ENCODE results near the gene CERS5. TPM values are rescaled to one million over a fixed set of nuclear protein-coding genes. Genes with fewer than 3 reads are reported as not detected.
"Not testable (repeated sequence)": the region's sequence is repeated elsewhere in the genome, so short reads cannot be mapped to it uniquely, and the experiment has no call there.

The CERS5 gene
- total RNA-seq, 1 donor from 2014 or later = 6.5 TPM

DNA sequence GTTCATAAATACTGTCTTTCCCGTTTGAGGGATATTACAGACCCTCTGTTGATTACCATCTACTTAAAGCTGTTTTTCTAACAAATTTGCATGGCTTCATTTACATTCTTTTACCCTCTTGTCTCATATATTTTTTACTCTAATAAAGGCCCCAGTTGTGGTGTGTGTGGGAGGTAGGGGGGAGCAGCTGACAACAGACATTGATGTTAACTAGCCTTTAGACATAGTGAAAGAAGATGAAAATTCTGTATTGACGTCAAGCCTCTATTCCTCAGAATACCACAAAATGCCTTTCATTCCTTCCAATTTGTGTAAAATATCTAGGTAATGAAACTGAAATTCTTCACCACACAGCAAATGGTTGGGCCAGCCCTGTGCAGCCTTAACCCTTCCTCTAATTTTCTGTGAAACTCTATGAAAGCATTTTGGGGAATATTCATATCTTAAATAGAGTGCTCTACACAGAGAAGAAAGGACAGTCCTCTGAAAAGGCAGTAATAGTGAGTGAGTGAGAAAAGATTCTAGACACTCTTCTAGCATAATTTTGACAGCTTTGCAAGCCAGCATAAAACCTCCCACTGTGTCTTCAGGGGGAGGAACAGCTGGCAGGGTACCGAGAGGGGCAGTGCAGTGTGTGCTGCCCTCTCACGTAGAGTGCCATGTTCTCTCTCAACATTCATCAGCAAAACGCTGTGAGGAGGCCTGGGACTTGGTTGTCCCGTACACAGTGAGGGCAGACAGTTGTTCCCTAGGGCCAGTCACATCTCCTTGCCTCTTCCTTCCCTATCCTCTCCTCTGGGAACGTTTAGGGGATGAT is 20.1 kb upstream of the CERS5 start:
- no peak for ATAC-seq
- DNase-seq (ENCODE audit: low spot score) = no peak

DNA sequence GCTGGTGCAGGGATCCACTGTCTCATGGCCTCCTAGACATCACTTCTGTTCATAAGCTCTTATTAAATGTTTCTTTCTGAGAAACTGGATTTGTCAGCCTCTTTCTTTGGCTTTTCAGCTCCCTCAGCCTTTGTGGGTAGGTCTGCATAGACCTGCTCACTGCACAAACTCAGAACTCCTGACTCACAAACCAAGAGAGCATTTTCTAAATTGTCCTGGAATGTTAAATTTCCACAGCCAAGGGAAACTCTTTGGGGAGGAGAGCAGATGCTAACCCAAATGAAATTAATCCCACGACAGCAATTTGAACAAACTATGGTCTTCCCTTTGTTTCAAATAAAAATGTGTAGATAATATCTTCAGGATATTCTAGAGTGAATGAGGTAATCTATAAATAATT is 19.5 kb upstream of the CERS5 start:
- no peak for DNase-seq (ENCODE audit: low spot score)
- no peak for ATAC-seq

DNA sequence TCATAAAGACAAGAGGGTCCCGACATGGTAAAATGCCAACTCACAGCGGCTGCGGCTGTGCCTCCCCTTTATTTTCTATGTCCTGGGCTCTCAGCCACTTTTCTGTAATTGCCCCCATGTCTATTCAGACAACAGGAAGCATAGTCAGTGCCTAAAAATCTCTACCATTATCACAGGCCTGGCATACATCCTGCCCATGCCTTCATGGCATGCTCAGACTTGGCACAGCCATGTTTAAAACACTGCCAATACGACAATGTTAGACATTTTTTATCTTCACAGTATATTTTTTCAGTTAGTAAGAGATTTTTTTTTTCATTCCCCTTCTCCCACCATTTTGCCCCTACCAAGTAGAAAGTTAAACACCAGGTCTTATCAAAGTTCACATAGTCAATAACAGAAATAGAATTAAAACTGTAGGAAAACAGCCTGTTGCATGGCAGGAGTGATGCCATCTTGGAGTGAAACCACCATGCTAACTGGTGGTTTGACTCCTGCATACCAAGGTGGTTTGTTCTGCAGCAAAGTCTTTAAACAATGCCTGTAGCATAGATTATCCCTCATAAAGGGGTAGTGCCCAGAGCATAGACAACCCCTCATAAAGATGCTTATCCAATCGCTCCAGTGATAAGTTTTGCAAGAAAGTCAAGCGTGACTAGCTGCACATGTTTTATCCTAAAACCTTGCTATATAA is 18.9 kb upstream of the CERS5 start:
- ATAC-seq = no peak
- no peak for DNase-seq (ENCODE audit: low spot score)

DNA sequence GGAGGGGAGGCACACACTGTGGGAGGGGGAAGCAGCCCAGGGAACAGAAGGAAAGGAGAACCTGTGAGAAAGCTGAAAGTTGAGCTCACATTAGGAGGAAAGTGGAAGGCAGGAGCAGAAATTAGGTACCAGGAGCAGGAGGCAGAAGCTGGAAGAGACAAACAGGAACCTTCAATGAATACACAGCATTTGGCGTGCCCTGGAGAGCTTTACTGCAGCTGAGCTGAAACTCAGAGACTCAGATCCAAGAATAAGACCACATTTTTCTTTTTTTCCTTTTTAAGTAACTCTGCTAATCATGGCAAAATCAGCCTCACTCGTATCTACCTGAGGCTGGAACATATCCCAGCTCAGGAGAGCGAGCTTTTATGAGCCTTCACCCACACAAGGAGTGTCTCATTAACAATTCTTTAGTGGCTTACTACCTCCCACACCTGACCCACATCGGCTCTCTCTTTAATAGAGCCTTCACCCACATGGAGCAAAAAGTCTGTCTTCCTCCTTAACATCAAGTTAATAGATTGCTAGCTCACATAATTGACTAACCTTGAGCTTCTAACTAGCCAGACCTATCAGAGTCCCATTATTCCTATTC is 18.2 kb upstream of the CERS5 start:
- no peak for ATAC-seq
- DNase-seq (ENCODE audit: low spot score) = no peak

- ATAC-seq = no peak
- no peak for DNase-seq (ENCODE audit: low spot score)
These were observed 17.1 kb upstream of the CERS5 start for GRCh38 chr12:50184261-50184660.

- ATAC-seq (no peak), DNase-seq (ENCODE audit: low spot score) (no peak)
These were observed 15.3 kb upstream of the CERS5 start for GRCh38 chr12:50182461-50182860.

DNA sequence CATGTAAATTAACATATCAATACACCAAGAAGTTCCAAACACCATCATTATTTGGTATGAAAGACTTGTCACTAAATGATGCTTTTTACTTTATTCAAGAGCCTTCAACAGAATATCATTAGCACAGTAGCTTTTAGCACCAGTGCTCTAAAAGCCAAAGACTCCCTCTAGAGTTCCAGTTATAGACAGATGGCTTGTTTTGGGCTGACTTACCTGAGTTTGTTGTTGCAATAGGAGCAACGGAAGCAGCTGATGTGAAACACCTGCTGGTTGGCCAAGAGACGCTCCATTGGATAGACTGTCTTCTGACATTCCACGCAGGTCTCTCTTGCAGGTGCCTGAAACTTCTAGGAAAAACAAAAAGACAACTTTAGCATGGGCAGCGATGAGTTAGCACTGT is 14.5 kb upstream of the CERS5 start:
- DNase-seq (ENCODE audit: low spot score) (no peak), ATAC-seq (no peak)

- DNase-seq (ENCODE audit: low spot score) (no peak), ATAC-seq (no peak)
These were observed 8.5 kb upstream of the CERS5 start for GRCh38 chr12:50175716-50176026.

GRCh38 chr12:50174971-50175715 is 8.0 kb upstream of the CERS5 start:
- ATAC-seq = peak; percentile 93
- DNase-seq (ENCODE audit: low spot score) = no peak

DNA sequence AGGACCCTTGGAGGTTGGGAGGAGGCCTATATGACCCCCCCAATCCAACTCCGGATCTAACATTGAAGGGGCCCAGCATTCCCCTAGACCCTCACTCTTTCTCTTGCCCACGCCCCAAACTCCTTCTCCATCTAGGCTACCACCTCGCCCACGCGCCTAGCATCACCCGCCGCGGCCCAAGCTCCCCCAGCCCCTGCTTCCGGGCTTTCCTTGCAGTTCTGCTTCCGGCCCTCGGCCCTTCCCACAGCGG is 445 bp downstream of the CERS5 start:
- ATAC-seq (no peak), DNase-seq (ENCODE audit: low spot score) (no peak)

GRCh38 chr12:50164963-50165362 is 2.2 kb downstream of the CERS5 start:
- no peak for DNase-seq (ENCODE audit: low spot score)
- ATAC-seq = no peak

- no peak for ATAC-seq
- no peak for DNase-seq (ENCODE audit: low spot score)
These were observed 4.9 kb downstream of the CERS5 start for GRCh38 chr12:50162230-50162629.

DNA sequence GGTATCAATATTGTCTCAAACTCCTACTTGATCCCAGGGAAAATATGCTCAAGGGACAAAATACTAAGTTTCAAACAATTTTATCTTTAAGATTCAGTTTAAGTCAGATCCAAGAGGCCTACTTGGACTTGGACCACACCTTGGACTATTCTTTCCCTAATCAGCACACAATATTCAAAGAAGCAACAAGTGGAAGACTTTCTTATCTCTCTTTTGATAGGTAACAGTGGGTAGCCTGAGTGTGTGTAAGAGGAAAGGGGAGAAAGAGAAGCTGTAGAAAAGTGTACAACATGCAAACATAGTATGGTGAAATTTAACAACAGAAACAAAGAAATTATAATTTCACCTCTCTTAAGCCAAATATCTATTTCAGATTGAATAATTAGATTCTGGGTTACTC is 6.5 kb downstream of the CERS5 start:
- ATAC-seq = no peak
- no peak for DNase-seq (ENCODE audit: low spot score)

DNA sequence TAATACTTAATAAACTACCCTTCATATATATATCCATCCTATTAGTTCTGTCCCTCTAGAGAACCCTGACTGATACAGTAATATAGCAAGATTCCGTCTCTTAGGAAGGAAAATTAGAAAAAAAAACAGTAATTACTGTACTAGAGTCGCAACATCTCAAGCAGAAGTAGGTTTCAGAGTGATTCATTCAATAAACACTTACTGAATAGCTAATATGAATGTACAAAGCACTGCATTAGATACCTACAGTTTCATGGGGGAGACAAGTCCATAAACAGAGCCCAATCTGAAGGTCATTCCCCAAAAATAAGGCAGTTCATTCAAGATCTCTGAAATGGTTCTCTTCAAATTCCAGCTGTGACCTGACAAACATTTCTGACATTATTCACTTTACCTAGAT is 9.9 kb downstream of the CERS5 start:
- ATAC-seq (no peak), DNase-seq (ENCODE audit: low spot score) (no peak)

DNA sequence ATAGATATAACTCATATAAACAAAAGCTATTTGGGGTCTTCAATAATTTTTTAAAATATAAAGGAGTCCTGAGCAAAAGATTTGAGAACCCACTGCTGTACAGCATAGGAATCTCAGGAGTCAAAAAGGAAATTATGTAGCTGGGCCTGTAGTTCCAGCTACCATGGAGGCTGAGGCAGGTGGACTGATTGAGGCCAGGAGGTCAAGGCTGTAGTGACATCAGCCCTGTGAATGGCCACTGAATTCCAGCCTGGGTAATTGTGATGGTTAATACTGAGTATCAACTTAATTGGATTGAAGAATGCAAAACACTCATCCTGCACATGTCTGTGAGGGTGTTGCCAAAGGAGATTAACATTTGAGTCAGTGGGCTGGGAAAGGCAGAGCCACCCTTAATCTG is 10.5 kb downstream of the CERS5 start:
- no peak for ATAC-seq
- DNase-seq (ENCODE audit: low spot score) = no peak

- not testable (repeated sequence) for ATAC-seq; DNase-seq (ENCODE audit: low spot score)
These were observed 12.2 kb downstream of the CERS5 start for GRCh38 chr12:50154947-50155346.

DNA sequence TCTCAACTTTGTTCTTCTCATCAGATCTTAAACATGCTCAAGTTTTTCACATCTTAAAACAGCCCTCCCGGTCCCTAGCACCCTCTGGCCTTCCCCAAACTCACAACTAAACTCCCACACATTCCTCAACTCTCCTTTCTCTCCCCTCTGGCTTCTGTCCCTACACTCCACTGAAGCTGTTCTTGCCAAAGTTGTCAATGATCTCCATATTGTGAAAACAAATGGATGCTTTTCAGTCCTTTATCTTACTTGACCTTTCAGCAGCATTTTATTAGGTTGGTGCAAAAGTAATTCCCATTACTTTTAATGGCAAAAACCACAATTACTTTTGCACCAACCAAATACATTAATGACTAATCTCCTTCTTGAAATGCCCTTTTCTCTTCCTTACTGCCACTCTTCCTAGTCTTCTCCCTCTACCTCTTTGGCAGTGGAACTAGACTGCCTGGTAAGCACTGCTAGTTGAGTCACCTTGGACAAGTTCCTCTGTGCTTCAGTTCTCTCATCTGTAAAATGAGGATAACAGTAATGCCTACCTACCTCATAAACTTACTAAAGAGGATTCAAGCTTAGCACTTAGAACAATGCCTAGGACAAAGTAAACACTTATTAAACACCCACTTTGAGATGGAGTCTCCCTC is 16.0 kb downstream of the CERS5 start:
- no peak for DNase-seq (ENCODE audit: low spot score)
- no peak for ATAC-seq

- no peak for ATAC-seq
- no peak for DNase-seq (ENCODE audit: low spot score)
These were observed 17.9 kb downstream of the CERS5 start for GRCh38 chr12:50149311-50149710.

DNA sequence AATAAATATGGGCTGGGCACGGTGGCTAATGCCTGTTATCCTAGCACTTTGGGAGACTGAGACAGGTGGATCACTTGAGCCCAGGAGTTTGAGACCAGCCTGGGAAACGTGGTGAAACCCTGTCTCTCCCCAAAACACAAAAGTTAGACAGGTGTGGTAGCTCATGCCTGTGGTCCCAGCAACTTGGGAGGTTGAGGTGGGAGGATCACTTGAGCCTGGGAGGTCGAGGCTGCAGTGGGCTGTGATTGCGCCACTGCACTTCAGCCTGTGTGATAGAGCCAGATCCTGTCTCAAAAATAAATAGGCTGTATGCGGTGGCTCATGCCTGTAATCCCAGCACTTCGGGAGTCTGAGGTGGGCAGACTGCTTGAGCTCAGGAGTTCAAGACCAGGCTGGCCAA is 19.2 kb downstream of the CERS5 start:
- not testable (repeated sequence) for DNase-seq (ENCODE audit: low spot score); ATAC-seq

- ATAC-seq = no peak
- DNase-seq (ENCODE audit: low spot score) = no peak
These were observed 19.9 kb downstream of the CERS5 start for GRCh38 chr12:50147281-50147680.

GRCh38 chr12:50145439-50145838 is 21.7 kb downstream of the CERS5 start:
- ATAC-seq (no peak), DNase-seq (ENCODE audit: low spot score) (no peak)

Data from left lobe of liver (tissue), 2 donors.